Measurements from ENCODE around the gene ATG5. TPM values are rescaled to one million over a fixed set of nuclear protein-coding genes. Genes with fewer than 3 reads are reported as not detected.

Gene ATG5
- polyA plus RNA-seq, 6 donors from 2014 or later = 33.6 to 44.4 (median 40.3) TPM

DNA sequence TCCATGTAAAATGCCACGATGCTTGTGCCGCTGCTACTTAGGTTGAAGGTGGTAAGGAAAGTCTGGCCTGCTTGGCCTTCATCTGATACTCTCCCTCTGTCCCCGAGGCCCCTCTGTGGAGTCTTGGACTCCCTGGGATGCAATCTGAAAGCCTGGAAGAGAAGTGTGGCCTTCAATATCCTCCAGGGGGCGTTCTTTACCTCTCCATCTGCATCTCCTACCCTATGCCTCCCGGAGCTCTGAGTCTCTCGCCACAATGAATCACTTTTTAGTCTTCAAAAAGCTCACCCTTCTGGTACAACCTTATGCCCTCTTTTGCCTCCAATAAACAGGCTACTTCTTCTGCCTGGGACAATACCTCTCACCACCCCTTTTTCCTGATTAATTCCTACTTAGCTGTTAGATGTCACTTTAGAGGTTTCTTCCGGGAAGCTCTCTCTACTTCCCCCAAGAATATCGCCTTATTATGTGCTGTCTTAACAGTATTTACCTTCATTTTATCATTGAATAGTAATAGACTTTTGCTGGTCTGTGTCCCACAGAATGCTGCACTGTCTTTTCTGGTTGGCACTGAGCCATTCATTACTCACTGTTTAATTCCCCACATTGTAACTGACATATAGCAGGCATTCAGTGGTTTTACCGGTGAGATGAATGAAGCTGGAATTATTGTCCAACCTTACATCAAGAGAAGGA is 13.9 kb upstream of the ATG5 start:
- no peaks in the 10 kb centered on the region for H3K9me3 Mint-ChIP-seq
- peaks cover 6 to 8% (median 7%) of the 10 kb centered on the region in 3 donors for H3K4me1 Mint-ChIP-seq
- peak overlapping the region in 5 of 8 donors; percentile 32 to 84 (median 70) for H3K4me3 Mint-ChIP-seq
- no peaks in the 10 kb centered on the region for H3K36me3 Mint-ChIP-seq
- DNase-seq (peak; percentile 49), ATAC-seq (ENCODE audit: low read depth in 2 of 2) (peak; percentile 78 to 79)
- H3K27me3 Mint-ChIP-seq = peaks cover 14 to 21% (median 21%) of the 10 kb centered on the region in 3 donors
- peak overlapping the region in 2 of 6 donors; percentile 6 to 40 for H3K27ac Mint-ChIP-seq

DNA sequence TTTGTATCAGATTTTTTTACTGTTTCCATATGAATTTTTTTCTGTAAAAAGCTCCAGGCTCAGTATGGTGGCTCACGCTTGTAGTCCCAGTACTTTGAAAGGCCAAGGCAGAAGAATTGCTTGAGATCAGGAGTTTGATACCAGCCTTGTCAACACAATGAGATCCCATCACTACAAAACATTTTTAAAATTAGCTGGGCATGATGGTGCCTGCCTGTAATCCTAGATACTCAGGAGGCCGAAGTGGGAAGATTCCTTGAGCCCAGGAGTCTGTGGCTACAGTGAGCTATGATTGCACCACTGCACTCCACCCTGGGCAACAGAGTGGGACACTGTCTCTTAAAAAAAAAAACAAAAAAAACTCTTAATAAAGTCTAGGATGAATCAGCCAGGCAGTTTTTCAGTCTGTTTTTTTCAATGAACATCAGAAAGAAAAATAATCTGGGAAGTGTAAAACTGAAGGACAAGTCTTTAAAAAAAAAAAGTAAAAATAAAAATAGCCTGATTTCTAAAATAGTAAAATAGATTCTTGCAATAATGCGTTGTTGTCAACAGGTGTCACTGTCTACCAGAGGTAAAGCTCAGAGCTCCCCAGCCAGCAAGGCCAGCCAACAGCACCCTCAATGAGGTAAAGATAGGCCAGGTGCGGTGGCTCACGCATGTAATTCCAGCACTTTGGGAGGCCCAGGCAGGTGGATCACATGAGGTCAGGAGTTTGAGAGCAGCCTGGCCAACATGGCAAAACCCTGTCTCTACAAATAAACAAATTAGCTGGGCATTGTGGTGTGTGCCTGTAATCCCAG is 9.3 kb upstream of the ATG5 start:
- ATAC-seq (ENCODE audit: low read depth in 2 of 2) (peak; percentile 78 to 83), DNase-seq (peak; percentile 57)
- Mint-ChIP-seq H3K4me3 (no peak overlapping the region), H3K27ac (peak overlapping the region in 1 of 6 donors; percentile 56), H3K36me3 (no peaks in the 10 kb centered on the region), H3K9me3 (no peaks in the 10 kb centered on the region), H3K4me1 (peaks cover 6 to 8% (median 7%) of the 10 kb centered on the region in 3 donors), H3K27me3 (peaks cover 26 to 36% (median 33%) of the 10 kb centered on the region in 3 donors)

DNA sequence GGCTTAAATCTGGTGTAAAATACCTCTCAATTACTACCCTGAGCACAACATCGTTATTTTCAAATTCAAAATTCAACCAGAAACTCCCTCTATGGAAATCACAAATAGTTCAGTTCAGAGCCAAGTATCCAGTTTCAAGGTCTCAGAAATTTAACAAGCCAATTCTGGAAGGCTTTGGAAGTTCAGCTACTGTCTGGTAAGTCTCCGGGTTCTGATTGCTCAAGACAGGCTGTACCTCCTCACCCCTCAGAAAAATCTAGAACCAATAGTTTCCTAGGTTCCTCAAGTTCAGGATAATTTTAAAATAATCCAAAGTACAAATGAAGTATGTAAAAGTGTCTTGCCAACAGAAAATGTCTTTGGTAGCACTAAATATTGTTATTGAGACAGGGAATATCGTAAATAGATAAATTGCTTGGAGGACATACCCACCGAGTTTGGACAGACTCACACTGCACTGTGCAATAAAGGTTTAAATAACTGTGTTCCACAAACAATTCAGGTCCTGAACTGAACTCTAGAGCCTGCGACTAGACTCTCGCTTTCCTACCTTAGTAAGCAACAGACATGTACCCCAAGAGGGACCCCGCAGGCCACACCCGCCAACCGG is 729 bp downstream of the ATG5 start:
- Mint-ChIP-seq H3K4me3 (peak overlapping the region; percentile 97 to 99 (median 98)), H3K9me3 (no peaks in the 10 kb centered on the region), H3K27ac (peak overlapping the region; percentile 96 to 99 (median 98)), H3K27me3 (peaks cover 11 to 21% (median 12%) of the 10 kb centered on the region in 3 donors), H3K4me1 (peaks cover 39 to 58% (median 54%) of the 10 kb centered on the region in 3 donors), H3K36me3 (no peaks in the 10 kb centered on the region)
- DNase-seq (no peak), ATAC-seq (ENCODE audit: low read depth in 2 of 2) (no peak)

DNA sequence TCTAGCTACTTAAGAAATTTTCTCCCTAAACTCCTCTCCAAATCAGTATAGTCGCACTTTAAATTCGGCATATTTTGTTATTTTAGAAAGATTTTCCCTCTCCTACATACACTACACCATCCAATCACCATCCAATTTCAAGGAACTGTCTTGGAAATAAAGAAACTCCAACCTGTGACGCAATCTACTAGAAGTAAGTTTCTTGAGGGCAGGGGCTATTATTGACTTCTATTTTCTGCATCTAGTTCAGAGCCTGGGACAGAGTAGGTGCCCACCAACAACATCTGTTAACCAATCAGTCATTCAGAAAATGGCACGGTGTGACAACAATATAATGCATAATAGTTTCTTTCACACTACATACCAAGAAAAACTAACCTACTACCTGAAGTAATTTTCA is 3.6 kb downstream of the ATG5 start:
- Mint-ChIP-seq H3K4me3 (peak overlapping the region in 1 of 8 donors; percentile 4), H3K36me3 (no peaks in the 10 kb centered on the region), H3K4me1 (peaks cover 49 to 71% (median 66%) of the 10 kb centered on the region in 3 donors), H3K27ac (peak overlapping the region in 1 of 6 donors; percentile 2), H3K27me3 (no peaks in the 10 kb centered on the region), H3K9me3 (no peaks in the 10 kb centered on the region)
- ATAC-seq (ENCODE audit: low read depth in 2 of 2) (no peak), DNase-seq (no peak)

DNA sequence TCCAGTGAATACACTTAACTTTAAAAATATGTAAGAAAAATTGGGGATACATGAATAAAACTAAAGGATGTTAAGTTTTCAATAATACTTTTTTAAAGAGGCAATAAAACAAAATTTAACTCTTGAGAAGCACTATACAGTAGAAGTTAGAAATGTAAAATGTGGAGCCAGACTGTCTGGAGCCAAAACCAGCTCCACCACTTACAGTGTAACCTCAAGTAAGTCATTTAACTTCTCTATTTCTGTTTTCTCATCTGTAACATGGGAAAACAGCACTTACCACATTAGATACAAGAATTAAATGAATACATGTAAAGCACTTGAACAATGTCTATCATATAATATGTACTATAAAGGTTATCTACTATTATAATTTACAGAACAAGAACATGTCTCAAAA is 6.7 kb downstream of the ATG5 start:
- Mint-ChIP-seq H3K4me1 (peaks cover 43 to 59% (median 58%) of the 10 kb centered on the region in 3 donors), H3K36me3 (peaks cover 0 to 8% of the 10 kb centered on the region in 2 donors), H3K4me3 (no peak overlapping the region), H3K9me3 (no peaks in the 10 kb centered on the region), H3K27ac (no peak overlapping the region), H3K27me3 (no peaks in the 10 kb centered on the region)
- DNase-seq (no peak), ATAC-seq (ENCODE audit: low read depth in 2 of 2) (no peak)

DNA sequence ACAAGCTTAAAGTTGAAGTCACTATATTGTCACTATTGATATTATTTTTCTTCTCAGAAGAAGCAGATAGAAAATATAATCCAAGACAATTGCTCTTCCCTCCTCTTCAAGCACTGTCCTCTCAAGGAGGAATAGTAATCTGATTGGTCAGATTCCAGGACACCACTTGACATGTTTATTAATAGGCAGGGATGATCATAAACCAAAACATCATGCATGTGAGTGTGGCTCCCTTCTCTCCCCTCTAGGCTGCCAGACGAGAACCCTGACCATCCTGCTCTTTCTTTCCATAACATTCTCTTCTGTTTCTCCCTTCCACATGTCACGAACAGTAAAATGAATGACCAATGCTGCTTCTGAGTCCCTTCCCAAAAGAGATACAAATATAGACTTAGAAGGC is 7.5 kb downstream of the ATG5 start:
- Mint-ChIP-seq H3K27ac (no peak overlapping the region), H3K9me3 (no peaks in the 10 kb centered on the region), H3K27me3 (no peaks in the 10 kb centered on the region), H3K4me1 (peaks cover 41 to 56% (median 55%) of the 10 kb centered on the region in 3 donors), H3K36me3 (peaks cover 0 to 10% of the 10 kb centered on the region in 2 donors), H3K4me3 (peak overlapping the region in 1 of 8 donors; percentile 10)
- ATAC-seq (ENCODE audit: low read depth in 2 of 2) (no peak), DNase-seq (no peak)

DNA sequence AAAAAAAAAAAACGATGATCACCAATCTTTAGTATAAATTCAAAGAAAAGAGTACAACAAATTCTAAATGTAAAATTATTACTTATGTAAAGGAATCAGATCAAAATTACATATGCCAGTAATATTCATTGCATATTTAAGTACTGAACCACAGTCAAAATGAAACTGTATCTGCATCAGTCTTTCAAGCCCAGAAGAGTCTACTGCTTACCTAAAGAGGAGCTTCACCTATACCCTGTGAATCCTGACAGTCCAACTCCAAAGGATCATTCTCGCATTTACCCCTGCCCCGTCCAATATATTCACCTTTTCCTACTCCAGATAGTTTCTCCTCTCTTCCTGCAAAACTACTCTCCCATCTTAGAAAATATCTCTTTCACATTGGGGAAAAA is 9.2 kb downstream of the ATG5 start:
- H3K36me3 Mint-ChIP-seq = peaks cover 3 to 21% of the 10 kb centered on the region in 2 donors
- H3K4me1 Mint-ChIP-seq = peaks cover 38 to 53% (median 47%) of the 10 kb centered on the region in 3 donors
- no peaks in the 10 kb centered on the region for H3K9me3 Mint-ChIP-seq
- peak overlapping the region in 2 of 6 donors; percentile 1 to 74 for H3K27ac Mint-ChIP-seq
- H3K4me3 Mint-ChIP-seq = no peak overlapping the region
- no peak for ATAC-seq (ENCODE audit: low read depth in 2 of 2)
- H3K27me3 Mint-ChIP-seq = no peaks in the 10 kb centered on the region
- no peak for DNase-seq

DNA sequence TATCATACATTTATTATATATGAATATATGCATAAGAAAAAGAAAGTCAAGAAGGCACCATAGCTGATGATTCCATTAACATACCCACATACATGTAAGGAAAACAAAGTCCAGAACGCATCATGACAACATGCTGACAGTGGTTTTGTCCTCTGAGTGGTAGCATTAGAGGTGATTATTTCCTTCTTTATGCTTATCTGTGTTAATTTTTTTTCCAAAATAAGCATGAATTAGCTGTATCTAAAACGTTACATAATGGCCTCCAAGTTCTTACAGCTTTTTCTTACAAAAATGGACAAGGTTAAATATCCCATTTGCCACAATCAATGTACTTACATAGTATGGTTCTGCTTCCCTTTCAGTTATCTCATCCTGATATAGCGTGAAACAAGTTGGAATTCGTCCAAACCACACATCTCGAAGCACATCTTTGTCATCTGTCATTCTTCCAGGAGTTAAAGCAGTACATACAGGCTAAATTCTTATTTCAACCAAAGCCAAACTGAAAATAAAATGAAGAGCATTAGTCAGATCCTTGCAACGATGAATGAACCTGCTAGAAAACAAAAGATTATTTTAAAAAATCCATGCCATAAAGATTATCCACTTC is 9.7 kb downstream of the ATG5 start:
- DNase-seq (no peak), ATAC-seq (ENCODE audit: low read depth in 2 of 2) (no peak)
- Mint-ChIP-seq H3K27me3 (no peaks in the 10 kb centered on the region), H3K4me3 (no peak overlapping the region), H3K9me3 (no peaks in the 10 kb centered on the region), H3K27ac (no peak overlapping the region), H3K4me1 (peaks cover 42 to 55% (median 44%) of the 10 kb centered on the region in 3 donors), H3K36me3 (peaks cover 8 to 25% of the 10 kb centered on the region in 2 donors)

DNA sequence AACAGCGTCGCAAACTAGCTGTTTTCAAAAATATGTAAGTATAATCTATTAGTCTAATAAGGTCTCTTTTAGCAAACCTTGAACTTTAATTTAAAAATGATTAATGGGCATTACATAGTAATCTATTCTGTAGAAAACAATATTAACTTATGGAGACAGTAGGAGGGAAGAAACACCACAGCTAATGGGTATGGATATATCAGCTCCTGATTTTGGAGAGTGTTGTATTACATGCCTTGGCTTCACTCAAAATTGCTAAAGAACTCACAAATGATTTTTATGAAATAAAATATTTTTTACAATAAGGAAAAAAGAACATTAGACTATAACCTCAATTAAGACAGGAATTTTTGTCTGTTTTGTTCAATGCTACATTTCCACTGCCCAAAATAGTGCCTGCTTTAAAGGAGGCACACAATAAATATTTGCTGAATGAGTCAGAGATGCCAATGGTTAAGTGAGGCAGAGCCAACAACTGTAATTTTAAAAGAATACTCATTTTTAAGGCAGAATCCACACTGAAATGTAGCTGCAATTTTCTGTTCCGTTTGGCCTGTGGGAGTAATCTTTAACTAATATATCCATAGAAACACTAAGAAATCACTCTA is 15.7 kb downstream of the ATG5 start:
- Mint-ChIP-seq H3K27ac (no peak overlapping the region), H3K36me3 (peaks cover 10 to 37% of the 10 kb centered on the region in 2 donors), H3K27me3 (no peaks in the 10 kb centered on the region), H3K9me3 (no peaks in the 10 kb centered on the region), H3K4me3 (no peak overlapping the region), H3K4me1 (peaks cover 18 to 32% (median 19%) of the 10 kb centered on the region in 3 donors)
- no peak for ATAC-seq (ENCODE audit: low read depth in 2 of 2)
- no peak for DNase-seq

DNA sequence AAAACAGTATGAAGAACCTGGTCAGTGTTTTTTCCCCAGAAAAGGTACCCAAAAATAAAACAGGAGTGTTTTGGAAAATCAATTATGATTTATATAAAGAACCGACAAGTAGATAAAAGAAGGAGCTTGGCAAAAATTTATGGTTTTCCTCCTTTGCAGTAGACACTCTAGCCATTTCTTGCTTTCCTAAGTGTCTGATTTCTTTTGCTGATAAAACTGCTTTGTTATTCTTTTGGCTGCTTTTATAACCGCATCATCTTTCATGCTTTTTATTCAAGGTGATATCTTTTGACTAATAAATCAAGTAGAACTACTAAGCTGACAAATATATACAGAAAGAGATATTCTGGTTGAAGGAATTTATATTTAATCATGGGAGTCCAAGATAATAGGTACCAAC is 16.6 kb downstream of the ATG5 start:
- Mint-ChIP-seq H3K27me3 (no peaks in the 10 kb centered on the region), H3K9me3 (no peaks in the 10 kb centered on the region), H3K27ac (no peak overlapping the region), H3K4me3 (no peak overlapping the region), H3K4me1 (peaks cover 17 to 32% (median 19%) of the 10 kb centered on the region in 3 donors), H3K36me3 (peaks cover 17 to 37% of the 10 kb centered on the region in 2 donors)
- ATAC-seq (ENCODE audit: low read depth in 2 of 2) (no peak), DNase-seq (no peak)

DNA sequence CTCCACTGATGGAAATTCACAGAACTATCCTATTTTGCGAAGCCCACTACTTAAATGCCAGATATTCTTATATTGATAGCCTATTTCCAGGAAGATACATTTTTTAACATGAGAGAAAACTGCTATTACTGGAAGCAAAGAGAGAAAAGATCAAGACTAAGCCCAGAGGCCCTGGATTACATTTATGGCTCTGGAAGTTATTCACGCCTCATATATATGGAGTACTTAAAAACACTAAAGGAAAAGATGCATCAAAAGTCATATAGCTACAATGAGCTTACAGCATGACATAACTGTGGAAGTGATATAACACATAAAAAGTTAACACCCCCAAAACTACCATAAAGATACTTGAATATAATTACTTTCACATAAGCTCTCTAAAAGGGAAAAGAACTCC is 19.8 kb downstream of the ATG5 start:
- H3K9me3 Mint-ChIP-seq = no peaks in the 10 kb centered on the region

DNA sequence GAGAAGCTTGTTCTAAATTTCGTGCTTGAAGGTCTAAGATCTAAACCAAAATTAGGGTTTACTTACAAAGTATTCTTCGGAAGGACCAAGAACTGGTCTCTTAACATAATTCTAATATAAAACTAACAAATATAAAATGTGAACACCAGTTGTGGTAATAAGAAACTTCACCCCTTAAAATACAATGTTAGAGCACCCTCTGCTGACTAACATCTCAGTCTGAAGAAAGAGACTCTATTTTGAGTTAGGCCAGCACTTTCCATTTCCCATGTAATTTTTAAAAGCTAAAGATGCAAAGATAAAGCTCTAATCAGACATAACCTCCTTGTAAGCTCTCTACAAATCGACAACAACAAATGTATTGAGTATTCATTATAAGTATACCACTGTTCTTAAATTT is 24.6 kb downstream of the ATG5 start:
- ATAC-seq (ENCODE audit: low read depth in 2 of 2) (no peak), DNase-seq (no peak)
- Mint-ChIP-seq H3K27ac (no peak overlapping the region), H3K27me3 (no peaks in the 10 kb centered on the region), H3K4me1 (peaks cover 0 to 5% (median 5%) of the 10 kb centered on the region in 3 donors), H3K36me3 (peaks cover 7 to 8% of the 10 kb centered on the region in 2 donors), H3K4me3 (no peak overlapping the region), H3K9me3 (no peaks in the 10 kb centered on the region)

More for the DNA sequence above, 19.8 kb downstream of the ATG5 start:
- no peaks in the 10 kb centered on the region for H3K27me3 Mint-ChIP-seq
- peaks cover 0 to 9% (median 2%) of the 10 kb centered on the region in 3 donors for H3K4me1 Mint-ChIP-seq
- no peak overlapping the region for H3K4me3 Mint-ChIP-seq
- DNase-seq = no peak
- peaks cover 8 to 20% of the 10 kb centered on the region in 2 donors for H3K36me3 Mint-ChIP-seq
- ATAC-seq (ENCODE audit: low read depth in 2 of 2) = no peak
- H3K27ac Mint-ChIP-seq = no peak overlapping the region
